Stimulated activated naive CD4-positive, alpha-beta T cell treated with Interleukin-2 at 50 U/mL for 16 hours (primary cell): Measurements from ENCODE around the gene BRD3.

Source experiments
- DNase-seq: peaks from one replicate; lab custom pipeline; 2025; lab: John Stamatoyannopoulos, UW

BRD3 gene

DNA sequence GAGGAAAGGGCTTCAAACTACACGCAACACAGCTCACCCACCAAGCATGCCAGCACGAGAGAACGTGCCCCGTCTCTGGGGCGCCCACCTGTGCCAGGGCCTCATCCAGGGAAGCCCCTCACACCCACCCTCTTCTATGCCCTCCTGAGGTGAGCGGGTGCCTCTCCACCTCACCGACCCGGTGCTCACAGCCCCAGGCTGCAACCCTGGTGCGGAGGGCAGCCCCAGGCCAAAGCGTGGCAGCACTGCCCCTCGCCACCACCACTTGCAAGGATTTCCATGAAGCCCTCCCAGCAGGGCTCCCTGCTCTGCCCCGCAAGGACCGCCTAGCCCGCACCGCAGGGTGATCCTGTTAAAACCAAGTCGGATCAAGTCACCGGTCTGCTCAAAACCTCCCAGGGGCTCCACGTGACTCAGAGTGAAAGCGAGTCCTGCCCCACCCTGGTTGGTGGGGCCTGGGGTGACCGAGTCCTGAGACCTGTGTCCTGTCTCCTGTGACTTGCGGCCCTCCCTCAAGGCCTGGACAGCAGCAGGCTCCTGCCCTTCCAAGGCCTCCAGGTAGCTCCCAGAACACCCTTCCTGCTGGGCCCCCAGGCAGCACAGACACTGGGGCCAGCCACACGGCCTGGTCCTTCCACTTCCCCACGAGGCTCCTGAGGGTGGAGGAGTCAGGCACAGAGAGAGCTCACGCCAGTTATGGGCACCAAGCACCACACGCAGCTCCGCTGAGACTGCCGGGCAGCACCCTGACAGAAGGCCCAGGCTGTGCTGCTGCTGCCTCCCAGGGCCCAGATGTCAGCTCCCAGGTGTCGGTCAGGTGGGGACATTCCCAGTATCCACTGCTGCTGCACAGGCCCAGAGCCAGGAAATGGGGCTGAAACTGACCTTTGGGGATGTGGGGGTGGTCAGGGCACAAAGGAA lies 12.7 kb downstream of the BRD3 start:
- DNase-seq, result no peak

DNA sequence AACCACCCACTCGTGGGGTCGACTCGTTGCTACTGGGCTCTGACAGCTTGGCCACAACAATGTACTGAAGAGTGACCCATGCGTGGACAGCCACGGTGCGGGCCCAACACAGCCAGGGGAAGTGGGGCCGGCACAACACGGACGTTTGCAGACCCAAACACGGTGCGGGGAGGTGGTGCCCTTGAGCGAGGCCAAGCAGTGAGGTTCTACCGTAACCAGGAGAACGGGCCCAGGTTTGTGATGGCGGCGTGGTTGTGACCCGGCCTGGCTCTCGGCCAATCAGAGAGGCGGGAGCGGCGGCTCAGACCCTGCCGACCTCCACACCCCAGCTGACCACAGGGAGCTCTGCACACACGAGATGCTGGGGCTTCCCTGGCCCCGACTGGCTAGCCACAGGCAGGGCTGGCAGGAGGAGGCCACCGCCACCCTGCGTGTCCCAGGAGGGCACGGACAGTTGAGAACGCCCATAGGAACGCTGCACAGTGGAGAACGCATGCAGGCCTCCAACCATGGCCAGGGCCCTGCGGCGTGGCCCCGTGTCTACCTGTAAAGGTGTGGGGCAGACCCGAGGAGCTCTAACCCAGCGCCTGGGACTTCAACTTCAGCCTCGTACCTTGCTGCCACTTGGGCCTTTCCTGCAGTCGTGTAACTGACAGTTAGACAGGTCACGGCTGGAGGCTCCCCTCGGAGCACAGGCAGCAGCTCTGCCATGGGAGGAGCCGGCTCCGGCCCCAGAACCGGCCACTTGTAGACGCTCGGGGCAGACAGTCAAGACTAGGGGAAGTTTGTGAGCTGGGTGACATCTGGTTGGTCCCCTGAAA lies 13.7 kb downstream of the BRD3 start:
- DNase-seq, result no peak

DNA sequence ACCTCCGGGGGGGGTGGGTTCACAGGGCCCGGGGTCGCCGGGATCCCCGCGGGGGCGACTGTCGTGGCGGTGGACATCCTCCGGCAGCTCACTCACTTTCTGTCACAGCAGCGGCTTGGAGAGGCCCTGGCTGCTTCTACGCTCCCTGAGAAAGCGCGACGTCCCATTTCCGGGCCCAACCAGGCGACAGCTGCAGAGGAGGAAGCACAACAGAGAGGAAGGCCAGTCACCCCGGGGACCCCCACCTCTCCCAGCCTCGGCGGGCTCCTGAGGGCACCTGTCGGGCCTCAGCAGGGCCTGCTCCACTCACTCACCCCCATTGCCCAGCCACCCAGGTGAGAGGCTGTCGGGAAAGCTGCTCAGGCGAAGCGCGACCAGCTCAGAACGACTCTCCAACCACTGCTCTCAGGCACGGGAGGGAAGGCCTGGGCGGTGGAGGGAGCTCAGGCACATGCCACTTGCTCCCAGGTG lies 14.4 kb downstream of the BRD3 start:
- no peak for DNase-seq

DNA sequence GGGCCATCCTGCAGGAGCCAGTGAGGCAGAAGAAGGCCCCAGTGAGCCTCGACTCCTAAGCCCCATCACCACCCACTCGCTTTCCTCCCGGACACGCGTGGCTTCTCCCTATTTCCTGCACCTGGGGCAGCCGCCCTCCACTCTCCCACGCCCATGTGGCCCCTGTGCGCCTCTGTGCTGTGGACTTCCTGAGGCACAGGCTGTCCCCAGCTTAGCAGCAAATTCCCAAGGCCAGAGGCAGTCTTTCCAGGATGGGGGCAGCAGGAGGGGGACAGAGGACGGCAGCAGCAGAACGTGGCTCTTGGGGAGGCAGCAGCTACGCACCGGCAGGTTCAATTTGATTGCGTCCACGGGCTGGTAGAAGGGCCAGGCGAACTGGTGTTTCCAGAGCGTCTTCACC lies 14.9 kb downstream of the BRD3 start:
- no peak for DNase-seq

DNA sequence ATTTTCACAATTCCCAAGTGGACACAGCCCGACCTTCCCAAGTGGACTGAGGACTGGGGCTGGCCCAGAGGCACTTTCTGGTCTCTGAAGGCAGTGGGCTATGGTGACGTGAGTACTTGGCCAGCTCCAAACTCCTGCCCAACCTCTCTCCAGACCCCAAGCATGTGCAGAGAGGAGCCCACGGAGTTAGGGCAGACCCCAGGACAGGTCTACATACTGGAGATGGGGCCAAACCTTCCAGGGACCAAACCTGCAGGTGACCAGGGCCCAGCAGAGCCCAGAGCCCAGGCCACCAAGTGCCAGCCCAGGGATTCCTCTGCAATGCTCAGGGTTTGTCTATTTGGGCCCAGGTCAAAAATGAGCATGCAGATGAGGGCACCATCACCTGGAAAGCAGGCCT lies 15.3 kb downstream of the BRD3 start:
- no peak for DNase-seq

DNA sequence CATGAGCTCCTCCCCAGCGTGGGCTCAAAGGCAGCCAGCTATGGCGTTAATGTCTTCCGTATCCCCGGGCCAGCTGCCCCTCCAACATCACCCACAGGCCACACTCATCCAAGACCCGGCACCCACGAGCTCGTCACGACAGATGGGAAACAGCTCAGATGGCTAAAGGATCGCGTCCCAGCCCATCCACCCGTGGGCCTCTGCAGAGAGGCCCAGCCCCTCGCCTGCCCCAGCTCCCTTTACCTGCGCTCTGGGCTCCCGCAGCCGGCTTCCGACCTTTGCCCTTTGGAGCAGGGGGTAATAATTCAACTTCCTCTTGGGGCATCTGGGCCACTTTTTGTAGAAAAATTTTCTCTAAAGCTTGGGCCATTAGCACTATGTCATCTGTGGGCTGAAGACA lies 16.5 kb downstream of the BRD3 start:
- DNase-seq, result no peak

DNA sequence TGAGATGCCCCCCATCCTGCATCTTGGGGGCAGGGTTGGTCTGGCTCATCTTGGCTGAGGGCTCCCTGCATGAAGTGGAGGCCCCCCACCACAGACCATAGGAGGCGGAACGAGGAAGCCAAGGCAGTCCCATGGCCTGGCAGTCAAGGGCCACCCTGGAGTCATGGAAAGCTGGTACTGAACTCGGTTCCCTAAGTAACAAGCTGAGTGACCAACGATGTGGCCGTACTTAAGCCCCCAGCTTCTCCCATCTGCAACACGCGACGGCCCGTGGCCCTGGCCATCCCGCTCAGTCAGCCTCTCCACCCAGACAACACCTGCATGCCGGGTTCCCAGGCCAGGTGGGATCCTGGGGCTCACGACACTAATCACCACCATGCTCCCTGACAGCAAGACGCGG lies 17.1 kb downstream of the BRD3 start:
- DNase-seq, result no peak

DNA sequence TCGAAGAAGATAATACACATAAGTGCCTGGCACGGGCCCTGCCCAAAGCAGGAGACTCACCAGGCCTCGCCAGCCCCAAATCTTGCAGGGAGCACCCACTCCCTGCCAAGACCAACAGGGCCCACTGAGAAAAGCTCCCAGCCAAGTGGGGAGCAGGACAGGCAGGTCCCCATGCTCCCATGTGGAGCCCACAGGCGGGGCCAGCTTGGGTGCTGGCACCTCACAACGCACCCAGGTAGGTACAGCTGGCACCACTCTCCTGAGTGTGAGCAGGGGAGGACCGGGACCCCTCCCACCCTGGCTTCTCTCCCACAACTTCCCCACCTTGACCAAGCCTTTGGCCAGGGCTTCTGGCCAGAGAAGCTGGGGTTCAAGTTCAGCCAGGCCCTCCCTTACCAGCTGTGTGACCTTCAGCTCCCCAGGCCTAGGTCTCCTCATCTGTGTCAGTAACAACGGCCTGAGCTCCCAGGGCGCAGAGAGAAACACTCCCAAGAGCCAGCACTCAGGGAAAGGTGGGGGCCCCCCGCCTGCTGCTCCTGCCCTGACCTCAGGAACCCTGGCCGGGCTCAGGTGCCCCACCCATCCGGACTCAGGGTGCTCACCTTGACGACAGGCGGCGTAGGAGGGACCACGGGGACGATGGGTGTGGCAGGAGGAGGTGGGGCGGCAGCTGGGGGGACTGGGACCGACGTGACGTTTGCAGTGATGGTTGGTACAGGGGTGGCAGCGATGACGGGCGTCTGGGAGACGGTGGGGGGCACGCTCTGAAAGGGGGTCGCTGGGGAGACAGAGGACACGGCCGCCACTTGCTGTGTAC lies 17.8 kb downstream of the BRD3 start:
- DNase-seq, result no peak

DNA sequence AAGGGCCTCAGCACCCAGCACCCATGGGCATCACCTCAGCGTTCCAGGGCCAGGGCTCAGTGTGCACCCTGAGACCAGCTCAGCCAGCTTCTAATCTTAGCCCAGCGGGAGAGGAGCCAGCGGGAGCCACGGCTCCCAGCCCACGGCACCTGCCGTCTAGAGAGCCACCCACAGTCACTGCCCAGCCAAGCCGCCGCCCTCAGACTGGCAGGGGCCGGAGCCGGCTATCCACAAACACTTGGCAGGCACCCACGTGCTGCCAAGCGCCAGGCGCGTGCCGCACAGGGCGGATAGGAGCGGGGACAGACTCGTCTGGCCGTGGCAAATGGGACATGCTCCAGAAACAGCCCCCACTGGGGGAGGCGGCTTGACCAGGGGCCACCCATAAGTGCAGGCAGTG lies 18.6 kb downstream of the BRD3 start:
- DNase-seq, result no peak

DNA sequence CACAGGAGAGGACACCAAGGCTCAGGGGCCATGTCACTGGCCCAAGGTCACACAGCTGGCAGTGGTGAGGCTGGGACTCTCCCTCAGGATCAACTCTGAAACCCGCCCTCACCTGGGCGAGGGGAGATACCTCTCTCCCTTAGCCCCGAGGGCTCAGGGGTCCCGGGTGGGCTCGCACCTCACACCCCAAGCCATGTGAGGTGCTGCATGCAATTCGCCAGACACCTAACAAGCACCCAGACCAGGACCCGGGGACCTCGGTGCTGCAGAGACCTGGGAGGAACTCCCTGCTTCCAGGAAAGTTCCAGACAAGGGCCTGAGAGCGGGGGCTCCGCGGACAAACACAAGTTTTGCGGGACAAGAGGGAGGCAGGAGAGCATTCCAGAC lies 19.3 kb downstream of the BRD3 start:
- DNase-seq, result no peak

DNA sequence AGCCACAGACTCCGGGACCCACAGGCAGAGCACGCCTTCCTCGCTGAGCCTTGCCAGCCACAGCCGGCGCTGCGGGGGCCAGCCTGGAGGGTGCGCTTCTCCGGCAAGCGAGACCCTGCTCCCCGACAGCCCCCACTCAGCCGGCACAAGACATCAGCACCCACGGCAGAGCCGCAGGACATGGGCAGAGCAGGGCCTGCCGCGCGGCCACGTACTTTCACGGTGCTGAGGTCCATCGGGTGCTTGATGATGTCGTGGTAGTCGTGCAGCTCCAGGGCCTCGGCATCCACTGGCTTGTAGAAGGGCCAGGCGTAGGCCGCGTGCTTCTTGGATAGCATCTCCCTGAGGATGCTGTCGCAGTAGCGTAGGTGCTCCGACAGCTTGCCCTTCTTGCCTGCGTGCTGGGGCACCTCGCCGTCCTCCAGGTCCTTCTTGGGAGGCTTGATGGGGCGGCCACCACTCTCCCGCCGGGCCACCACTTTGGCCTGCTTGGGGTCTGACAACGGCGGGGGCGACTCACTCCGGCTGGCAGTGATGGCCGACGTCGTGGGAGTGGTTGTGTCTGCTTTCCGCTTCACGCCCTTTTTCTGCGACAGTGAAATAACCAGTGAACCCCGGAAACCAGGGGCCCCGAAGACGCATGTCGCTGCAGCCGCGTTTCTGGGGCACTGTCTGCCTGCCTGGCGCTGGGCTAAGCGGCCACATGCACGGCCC lies 19.8 kb downstream of the BRD3 start:
- no peak for DNase-seq

DNA sequence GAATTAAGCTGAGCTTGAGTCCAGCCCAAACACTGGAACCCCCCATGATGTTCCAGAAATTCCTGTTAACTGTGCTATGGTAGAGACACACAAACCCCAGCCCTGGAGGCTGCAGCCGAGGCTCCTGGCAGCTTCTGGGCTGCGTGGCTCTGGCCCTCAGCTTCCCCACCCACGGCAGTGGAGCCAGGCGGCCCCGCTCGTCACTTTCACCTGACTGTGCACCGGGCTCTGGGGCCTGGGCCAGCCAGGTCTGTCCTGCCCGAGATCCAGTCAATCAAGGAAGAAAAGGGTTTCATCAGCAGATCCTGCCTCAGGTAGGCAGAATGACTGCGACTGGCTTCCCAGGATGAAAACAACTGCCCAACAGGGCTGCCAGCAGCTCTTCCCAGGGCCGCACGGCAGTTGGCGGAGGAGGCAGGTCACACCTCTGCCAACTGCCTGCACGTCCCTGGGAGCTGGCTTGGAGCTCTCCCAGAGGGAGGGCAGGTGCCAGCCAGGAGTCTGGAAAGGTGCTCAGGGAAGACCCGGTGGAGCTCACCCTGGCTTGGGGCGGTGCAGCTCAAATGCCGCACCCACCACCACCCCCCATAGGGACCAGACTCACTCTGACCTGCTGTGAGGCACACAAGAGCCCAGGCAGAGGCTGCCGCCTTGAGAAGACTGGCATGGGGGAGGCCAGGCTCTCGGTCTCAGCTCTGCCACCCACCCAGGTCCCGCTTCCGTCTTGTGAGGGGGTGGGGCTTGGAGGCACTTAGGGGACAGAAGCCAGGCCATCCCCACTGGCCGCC lies 20.7 kb downstream of the BRD3 start:
- no peak for DNase-seq

DNA sequence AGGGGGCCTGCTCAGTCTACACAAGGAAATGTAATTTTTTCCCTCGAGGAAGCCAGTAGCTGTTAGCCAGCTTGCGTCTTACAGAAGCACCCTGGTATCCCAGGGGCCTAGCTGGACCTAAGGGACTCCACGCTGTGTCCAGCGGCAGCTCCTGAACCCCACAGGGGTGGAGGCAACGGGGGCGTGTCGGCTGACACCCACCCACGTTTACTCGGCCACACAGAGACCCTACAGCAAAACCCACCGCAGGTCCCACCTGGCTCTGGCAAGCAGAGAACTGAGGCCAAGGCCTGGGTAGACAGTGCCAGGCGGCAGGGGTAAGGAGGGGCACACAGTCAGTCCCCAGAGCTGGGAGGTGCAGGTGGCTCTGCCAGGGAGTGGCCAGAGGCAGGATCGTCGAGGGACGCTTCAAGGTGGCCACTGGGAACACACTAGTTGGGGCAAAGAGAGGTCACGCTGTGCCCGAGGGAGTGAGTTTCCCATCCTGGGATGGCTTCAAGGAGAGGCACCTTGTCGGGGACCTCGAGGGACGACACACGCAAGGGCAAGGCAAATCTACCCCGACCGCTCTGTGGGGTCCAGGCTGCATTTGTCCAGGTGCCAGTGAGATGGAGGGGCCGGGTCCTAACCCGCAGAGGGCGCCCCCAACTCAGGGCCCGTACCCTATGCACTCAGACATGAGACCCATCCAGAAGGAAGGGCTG lies 21.8 kb downstream of the BRD3 start:
- DNase-seq, result no peak

DNA sequence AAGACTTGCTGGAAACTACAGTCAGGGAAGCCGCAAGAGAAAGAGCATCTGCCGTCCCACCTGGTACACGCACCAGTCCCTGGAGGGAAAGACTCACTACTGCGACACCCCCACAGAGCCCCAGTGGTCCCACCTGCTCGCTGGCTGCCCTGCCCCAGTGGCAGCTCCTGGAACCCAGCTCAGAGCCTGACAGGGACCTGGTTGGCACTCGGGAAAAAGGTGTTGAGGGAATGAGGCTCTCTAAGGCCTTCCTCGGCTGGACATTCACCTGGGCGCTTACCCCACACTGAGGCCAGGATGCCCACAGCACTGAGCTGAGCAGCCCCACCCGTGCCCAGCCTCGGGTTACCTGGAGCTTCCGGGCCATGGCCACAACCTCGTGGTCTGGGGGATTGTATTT lies 22.9 kb downstream of the BRD3 start:
- no peak for DNase-seq

DNA sequence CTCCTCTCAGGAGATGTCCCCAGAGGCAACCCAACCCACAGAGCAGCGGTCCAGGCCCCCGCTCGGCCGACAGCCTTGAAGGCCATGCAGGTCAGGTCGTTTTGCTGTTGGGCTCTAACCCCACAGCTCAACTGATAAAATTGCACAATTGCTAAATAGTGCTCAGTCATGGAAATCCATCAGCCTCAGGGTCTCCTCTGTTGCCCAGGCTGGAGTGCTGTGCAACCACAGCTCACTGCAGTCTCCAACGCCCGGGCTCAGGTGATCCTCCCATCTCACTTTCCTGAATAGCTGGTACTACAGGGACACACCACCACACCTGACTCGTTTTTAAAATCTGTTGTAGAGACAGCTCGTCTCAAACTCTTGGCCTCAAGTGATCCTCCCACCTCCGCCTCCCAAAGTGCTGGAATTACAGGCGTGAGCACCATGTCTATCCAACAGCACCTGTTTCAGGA lies 24.3 kb downstream of the BRD3 start:
- DNase-seq, result no peak

DNA sequence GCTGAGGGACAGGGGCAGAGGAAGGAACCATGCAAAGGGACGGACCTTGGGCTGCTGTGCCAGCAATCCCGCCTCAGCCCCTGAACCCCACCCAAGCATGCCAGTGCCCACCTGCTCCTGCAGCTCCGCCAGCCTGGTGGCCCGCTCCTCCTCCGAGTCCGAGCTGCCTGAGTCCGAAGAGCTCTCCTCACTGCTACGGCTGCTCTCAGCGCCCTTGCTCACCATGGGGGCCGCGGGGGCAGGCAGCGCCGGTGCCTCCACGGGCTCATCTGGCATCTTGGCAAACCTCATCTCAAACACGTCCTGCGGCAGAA lies 26.2 kb downstream of the BRD3 start:
- DNase-seq, result no peak

DNA sequence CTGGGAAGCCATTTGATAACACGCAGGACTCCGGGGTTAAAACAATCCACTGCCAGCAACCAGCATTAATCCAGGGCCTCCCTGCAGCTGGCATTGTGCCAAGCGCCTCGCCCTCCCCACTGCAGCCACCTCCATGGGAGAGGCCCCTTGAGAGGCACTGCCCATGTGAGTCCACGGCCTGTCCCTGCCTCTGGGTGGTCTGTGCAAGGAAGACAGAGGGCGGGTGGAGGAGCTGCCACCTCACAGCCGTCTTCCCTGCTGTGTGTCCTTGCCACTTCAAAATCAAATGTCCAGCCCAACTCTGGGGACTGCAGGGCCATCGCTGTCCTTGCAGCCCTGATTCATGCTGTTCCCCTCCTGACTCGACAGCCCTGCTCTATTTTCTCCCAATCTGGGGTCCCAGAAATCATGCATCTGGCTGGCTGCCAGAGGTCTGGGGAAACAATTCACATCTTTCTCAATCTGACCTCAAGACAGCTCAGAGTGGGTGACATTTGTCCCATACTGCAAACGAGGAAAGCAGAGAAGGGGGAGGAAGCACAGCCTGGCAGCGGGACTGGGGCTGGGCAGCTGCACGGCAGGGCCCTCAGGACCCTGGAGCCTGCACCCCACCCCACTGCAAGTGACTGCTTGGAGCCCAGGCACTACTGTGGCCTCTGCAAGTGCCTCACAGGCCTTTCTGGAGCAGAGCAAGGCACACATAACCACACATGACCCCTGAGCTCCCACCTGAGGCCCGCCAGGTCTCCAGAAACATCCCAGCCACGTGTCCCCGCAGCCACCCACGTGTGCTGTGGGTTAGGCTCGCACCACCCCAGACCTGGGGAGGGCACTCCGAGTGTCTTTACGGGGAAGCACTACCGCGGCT lies 26.8 kb downstream of the BRD3 start:
- DNase-seq, result no peak

DNA sequence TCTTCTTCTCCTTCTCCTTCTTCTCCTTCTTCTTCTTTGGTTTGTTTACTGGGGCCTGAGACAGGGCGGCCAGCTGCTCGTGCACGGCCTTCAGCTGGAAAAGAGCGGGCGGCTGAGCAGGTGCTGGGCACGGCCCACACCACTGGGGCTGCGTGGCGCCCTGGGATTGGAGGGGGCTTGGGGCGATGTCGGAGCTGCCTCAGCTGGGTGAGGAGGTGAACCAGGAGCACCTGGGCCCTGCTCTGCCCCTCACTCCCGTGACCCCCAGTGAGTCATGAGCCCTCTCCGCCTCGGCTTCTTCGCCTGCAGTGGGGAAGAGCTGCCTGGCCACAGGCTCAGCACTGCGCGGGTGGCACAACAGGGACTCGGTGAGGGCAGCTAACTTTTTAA lies 27.7 kb downstream of the BRD3 start:
- DNase-seq, result no peak
